GM21825 (cell line): Measurements from ENCODE around the gene PIK3CB.
"Not testable (repeated sequence)": the region's sequence is repeated elsewhere in the genome, so short reads cannot be mapped to it uniquely, and the experiment has no call there.

Experiments
- ATAC-seq: cut with Tn5 transposase; IDR thresholded peaks from one replicate; pipeline ENCODE4 v1.9.1; 2021; ENCODE audit warnings: mild to moderate bottlenecking, moderate library complexity; ENCODE audit not compliant: unreplicated experiment

Gene PIK3CB

DNA sequence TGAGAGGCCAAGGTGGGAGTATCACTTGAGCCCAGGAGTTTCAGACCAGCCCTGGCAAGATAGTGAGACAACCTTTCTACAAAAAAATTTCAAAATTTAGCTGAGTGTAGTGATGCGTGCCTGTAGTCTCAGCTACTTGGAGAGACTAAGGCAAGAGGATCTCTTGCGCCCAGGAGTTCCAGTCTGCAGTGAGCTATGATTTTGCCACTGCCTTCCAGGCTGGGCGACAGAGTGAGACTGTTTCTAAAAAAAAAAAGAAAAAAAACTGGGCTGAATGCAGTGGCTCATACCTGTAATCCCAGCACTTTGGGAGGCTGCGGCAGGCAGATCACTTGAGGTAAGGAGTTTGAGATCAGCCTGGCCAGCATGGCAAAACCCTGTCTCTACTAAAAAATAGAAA lies 14.0 kb upstream of the PIK3CB start:
- ATAC-seq, result no peak

DNA sequence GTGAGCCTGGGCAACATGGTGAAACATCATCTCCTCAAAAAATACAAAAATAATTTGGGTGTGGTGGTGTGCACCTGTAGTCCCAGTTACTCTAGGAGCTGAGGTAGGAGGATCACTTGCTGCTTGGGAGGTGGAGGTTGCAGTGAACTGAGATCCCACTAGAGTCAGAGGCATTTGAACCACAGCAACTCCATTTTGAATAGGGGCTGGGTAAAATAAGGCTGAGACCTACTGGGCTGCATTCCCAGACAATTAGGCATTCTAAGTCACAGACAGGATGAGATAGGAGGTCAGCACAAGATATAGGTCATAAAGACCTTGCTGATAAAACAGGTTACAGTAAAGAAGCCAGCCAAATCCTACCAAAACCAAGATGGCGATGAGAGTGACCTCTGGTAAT lies 12.1 kb upstream of the PIK3CB start:
- not testable (repeated sequence) for ATAC-seq

DNA sequence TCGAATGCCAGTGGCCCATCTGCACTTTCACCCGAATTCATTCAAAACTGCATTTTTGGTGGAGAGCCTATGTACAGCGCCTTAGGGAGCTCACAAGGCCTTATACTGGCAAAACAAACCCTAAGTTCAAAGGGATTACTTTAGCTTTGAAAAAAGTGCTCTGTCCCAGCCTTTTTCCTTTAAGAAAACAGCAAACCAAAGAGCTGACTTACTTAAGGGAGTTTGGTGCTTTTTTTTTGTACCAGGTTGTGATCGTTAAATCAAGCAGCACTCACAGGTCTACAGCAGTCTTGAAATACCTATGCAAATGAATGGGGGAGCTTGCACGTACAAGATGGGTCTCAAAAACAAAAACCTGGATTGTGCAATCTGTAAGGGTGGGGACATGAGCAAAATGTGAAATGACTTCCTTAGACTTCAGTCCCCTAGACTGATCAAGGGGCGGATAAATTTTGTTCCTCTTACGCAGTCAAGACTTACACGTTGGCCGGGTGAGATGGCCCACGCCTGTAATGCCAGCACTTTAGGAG lies 11.6 kb upstream of the PIK3CB start:
- no peak for ATAC-seq

- no peak for ATAC-seq
Measured at GRCh38 chr3:138845771-138846173, 11.0 kb upstream of the PIK3CB start.

- no peak for ATAC-seq
Measured at GRCh38 chr3:138845181-138845601, 10.5 kb upstream of the PIK3CB start.

- peak; percentile 74 for ATAC-seq
Measured at GRCh38 chr3:138842483-138843188, 7.9 kb upstream of the PIK3CB start.

- ATAC-seq, result not testable (repeated sequence)
Measured at GRCh38 chr3:138838385-138838784, 3.7 kb upstream of the PIK3CB start.

GRCh38 chr3:138835846-138836245 lies 1.1 kb upstream of the PIK3CB start:
- not testable (repeated sequence) for ATAC-seq

GRCh38 chr3:138835397-138835757 lies 649 bp upstream of the PIK3CB start:
- ATAC-seq, result no peak

DNA sequence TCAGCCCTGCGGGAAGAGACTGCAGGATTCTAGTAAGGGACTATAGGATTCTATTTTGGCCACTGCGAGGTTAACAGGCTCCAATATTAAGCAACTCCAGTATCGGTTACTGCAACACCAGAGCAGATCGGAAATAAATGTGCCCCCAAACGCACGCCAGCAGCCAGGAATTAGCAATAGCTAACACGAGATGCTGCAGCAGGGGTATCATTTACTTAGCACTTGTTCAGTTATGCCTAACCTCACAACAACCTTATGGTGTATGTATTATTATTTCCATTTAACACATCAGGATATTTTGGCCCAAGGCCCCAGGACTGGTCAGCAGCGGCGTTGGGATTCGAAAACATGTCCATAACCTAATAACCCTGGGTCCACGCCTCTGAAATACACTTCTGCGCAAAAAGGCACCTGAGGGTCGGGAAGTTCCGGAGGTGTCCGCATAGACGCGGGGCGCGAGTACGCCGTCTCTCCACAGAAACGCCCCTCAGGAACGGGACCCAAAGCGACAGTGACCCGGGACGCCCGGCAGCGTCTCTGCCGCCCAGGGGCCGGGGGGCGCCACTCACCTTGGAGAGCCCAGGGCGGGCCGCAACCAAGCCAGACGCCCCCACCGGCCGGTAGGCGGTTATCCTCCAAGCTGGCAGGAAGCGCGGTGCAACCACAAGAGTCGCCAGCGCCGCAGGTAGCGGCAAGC lies 681 bp downstream of the PIK3CB start:
- ATAC-seq, result peak; percentile 58

DNA sequence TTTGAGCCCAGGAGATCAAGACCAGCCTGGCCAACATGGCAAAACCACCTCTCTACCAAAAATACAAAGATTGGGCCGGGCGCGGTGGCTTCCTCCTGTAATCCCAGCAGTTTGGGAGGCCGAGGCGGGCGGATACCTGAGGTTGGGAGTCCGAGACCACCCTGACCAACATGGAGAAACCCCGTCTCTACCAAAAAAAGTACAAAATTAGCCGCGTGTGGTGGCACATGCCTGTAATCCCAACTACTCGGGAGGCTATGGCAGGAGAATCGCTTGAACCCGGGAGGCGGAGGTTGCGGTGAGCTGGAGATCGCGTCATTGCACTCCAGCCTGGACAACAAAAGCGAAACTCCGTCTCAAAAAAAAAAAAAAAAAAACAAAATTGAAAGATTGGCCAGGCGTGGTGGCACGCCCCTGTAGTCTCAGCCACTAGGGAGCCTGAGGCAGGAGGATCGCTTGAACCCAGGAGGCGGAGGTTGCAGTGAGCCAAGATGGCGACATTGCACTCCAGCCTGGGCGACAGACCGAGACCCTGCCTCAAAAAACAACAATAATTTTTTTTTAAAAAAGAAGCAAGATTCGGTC lies 2.2 kb downstream of the PIK3CB start:
- ATAC-seq, result not testable (repeated sequence)

- ATAC-seq, result no peak
Measured at GRCh38 chr3:138829886-138830510, 4.7 kb downstream of the PIK3CB start.

GRCh38 chr3:138829097-138829496 lies 5.6 kb downstream of the PIK3CB start:
- no peak for ATAC-seq

DNA sequence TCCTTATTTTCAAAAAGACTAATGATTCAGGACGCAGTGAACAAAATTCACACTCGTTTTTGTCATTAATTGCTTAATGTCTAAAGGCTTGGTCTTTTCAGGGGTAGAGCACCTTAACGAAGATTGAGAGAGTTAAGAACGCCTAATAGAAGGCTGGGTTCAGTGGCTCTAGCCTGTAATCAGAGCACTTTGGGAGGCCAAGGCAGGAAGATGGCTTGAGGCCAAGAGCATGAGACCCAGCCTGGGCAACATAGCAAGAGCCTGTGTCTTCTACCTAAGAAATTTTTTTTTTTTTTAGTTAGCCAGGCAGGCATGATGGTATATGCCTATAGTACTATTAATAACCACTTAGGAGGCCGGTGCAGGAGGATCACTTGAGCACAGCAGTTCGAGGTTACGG lies 7.5 kb downstream of the PIK3CB start:
- ATAC-seq, result no peak

GRCh38 chr3:138825336-138825735 lies 9.4 kb downstream of the PIK3CB start:
- no peak for ATAC-seq

- no peak for ATAC-seq
Measured at GRCh38 chr3:138824114-138824506, 10.6 kb downstream of the PIK3CB start.

DNA sequence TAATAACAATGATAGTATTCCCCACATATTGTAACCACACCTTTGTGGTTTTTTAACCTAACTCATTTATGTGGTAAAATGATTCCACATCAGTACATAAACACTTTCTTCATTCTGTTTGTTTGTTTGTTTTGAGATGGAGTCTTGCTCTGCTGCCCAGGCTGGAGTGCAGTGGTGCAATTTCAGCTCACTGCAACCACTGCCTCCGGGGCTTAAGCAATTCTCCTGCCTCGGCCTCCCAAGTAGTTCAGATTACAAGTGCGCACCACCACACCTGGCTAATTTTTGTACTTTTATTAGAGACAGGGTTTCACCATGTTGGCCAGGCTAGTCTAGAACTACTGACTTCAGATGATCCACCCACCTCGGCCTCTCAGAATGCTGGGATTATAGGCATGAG lies 14.3 kb downstream of the PIK3CB start:
- ATAC-seq, result not testable (repeated sequence)

GRCh38 chr3:138818185-138818860 lies 16.4 kb downstream of the PIK3CB start:
- ATAC-seq, result no peak

DNA sequence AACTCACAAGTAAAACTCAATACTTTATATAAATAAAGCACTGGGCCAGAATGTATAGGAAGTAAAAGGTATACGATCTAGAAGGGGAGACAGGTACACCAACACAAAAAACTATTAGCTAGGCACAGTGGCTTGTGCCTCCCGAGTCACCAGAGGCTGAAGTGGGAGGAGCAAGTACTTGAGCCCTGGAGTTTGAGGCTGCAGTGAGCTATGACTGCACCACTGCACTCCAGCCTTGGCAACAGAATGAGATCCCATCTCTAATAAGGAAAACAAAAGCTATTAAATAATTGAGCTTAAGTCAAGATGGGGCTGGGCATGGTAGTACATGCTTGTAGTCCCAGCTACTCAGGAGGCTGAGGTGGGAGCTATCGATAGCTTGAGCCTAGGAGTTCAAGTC lies 17.0 kb downstream of the PIK3CB start:
- no peak for ATAC-seq

GRCh38 chr3:138812806-138813205 lies 21.9 kb downstream of the PIK3CB start:
- ATAC-seq, result no peak
